GM20000 (cell line): ENCODE data around the gene KRTAP4-1.

Experiments used
- DNase-seq: peaks from one replicate; pipeline ENCODE4 v3.0.0; 2012; ENCODE audit warnings: low spot score
- TF ChIP-seq, protein P1 (sequence below): IDR thresholded peaks from 2 replicates; pipeline ENCODE4 v1.5.1; 2012; ENCODE audit warnings: mild to moderate bottlenecking, control low read depth; ENCODE audit errors: extremely low read depth, missing control alignments

KRTAP4-1 gene

DNA sequence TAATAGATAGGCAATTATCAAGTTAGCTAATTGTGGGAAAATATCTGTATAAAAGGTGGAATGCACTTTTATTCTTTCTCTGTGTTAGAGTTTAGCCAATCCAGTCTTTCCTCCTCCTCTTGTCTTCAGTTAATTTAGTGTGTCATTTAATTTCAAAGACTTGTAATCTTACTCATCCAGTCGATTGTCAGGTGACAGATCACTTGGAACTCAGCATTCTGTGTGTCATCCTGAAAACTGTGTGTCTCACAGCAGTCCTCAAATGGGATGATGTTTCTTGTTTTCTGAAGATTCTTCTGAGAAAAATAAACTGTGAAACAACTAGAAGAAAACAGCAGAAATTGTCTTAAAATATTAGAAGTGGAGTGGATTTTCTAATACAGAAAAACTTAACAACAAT lies 290 bp upstream of the KRTAP4-1 start:
- DNase-seq: no peak
- TF ChIP-seq, protein P1, sequence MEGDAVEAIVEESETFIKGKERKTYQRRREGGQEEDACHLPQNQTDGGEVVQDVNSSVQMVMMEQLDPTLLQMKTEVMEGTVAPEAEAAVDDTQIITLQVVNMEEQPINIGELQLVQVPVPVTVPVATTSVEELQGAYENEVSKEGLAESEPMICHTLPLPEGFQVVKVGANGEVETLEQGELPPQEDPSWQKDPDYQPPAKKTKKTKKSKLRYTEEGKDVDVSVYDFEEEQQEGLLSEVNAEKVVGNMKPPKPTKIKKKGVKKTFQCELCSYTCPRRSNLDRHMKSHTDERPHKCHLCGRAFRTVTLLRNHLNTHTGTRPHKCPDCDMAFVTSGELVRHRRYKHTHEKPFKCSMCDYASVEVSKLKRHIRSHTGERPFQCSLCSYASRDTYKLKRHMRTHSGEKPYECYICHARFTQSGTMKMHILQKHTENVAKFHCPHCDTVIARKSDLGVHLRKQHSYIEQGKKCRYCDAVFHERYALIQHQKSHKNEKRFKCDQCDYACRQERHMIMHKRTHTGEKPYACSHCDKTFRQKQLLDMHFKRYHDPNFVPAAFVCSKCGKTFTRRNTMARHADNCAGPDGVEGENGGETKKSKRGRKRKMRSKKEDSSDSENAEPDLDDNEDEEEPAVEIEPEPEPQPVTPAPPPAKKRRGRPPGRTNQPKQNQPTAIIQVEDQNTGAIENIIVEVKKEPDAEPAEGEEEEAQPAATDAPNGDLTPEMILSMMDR: no peak

DNA sequence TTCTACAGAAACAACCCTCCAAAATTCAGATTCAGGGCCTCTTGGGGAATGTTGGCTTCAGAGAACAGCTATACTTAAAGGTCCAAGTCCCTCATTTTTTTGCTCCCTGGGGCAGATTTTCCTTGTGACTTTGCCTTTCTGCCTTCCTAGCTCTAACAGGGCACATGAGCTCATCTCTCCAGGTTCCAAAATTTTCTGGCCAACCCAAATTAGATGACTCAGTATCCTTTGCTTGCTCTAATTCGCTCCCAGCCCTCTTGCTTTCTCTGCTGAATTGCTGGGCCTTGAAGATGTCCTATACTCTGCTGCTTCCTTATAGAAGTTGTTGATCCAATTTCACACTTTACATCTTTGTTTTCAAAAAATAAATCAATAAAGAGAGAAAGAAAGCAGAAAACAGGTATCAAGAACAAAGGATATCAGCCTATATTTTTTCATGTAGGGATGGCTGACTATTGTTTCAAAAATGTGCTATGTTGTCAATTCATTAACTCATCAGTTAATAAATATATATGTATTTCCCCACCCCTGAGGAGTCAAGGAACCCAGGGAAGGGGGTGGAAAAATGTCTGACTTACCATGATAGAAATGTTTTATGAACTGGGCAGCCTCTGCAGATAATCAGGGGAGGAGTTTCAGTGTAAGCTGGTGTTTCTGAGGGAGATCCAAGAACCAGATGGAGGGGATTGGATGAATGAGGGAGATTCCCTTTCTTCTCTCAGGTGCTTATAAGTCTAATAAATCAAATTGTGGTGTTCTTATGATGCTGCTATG lies 5.7 kb downstream of the KRTAP4-1 start:
- DNase-seq: no peak
- TF ChIP-seq, protein P1: no peak

DNA sequence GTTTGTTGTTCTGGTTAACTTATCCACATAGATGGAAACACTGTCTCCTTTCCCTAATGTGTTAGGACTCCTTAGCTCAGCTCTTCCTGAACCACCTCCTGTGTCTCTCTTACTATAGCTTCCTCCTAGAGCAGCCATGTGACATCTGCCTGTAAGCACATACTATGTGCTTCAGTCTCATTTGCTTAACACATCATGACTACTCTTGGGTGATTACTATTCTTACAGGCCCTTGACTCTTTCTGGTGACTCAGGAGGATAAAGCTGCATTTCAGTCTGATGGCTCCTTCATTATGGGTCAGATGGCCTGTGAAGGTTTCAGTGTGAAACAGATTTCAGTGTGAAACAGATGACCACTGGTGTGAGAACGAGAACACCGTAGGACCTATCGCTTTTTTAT lies 6.4 kb downstream of the KRTAP4-1 start:
- DNase-seq: no peak
- TF ChIP-seq, protein P1: no peak

DNA sequence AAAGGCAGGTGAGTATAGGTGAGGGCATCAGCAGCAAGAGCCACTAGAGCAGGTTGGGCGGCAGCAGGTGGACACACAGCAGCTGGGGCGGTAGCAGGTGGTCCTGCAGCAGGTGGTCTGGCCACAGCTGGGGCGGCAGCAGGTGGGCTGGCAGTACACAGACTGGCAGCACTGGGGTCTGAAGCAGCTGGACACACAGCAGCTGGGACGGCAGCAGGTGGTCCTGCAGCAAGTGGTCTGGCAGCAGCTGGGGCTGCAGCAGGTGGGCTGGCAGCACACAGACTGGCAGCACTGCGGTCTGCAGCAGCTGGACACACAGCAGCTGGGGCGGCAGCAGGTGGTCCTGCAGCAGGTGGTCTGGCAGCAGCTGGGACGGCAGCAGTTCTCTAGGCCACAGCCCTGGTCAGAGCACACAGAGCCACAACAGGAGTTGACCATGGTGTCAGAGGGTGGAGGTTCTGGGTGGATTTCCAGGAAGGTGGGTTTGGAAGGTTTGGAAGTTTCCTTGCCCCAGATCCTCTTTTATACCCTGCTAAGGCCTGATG lies 6.9 kb downstream of the KRTAP4-1 start, which contains the start of gene KRTAP4-2:
Gene KRTAP4-2, minus strand, starts transcription at position 495 of the 545 bp plus-strand sequence. Its CDS starts 57 bp downstream, at position 438.
- DNase-seq: no peak
- TF ChIP-seq, protein P1: no peak

DNA sequence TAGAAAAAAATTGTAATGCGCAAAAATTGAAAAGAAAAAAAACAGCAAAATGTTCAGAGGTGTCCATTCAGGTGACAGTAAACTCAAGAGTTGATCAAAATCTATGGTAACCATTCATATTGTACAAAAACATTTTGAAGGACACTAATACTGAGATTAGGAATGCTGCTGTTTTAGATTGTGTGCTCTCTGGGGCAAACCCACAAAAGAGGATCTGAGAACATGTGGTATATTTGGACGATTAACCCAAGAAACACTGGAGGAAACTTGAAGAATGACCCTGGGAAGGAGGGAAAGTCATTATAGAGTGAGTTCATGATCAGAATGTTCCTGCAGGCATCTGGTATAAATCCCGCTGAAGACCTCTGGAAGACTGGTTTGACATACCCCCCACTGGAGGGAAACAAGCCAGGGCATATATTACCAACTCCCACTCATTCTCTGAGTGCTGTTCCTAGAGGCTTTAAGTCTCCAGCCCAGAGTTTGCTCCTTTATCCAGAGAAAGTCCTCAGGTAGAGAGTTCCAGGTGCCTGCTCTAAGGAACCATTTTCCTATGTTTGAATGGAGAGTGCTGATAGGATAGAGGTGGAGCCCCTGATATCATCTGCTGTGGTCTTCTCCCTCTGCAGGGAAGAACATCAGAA lies 7.8 kb downstream of the KRTAP4-1 start:
- TF ChIP-seq, protein P1: no peak
- DNase-seq: no peak

DNA sequence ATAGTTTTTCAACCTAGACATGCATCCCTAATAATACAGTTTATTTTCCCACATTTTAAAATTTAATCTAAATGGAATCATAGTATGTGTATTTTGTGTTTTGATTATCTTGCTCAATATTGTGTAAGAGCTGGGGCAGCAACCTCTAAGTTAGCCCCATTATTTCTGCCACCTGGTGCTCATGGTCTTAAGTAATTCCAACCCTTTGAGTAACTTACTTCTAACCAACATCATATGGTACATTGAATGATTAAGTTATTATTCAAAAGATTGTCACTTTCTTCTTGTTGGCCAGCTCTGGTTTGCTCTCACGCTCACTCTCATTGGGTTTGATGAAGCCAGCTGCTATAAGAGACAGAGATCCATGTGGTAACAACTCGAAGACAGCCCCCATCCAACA lies 12.8 kb downstream of the KRTAP4-1 start:
- no peak for DNase-seq
- TF ChIP-seq, protein P1: no peak

DNA sequence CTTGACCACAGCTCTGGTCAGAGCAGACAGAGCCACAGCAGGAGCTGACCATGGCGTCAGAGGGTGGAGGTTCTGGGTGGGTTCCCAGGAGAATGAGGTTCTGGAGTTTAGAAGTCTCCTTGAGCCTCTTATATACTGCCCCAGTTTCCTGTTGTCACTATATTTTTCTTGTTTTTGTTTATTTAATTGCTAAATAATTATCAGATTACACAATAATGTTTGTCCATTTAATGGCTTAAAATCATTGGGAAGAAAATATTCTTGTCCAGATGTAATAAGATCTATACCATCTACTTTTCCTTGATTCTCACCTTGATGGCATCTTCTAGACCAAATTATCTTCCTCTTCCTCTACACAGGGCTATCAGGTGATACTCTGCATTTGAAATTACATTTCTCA lies 16.6 kb downstream of the KRTAP4-1 start, which contains the start of gene KRTAP4-3:
Gene KRTAP4-3, minus strand, starts transcription at position 101 of the 400 bp plus-strand sequence. Its CDS starts 49 bp downstream, at position 52.
- TF ChIP-seq, protein P1: no peak
- no peak for DNase-seq
